ENCODE results near the gene ATXN1.

The ATXN1 gene

DNA sequence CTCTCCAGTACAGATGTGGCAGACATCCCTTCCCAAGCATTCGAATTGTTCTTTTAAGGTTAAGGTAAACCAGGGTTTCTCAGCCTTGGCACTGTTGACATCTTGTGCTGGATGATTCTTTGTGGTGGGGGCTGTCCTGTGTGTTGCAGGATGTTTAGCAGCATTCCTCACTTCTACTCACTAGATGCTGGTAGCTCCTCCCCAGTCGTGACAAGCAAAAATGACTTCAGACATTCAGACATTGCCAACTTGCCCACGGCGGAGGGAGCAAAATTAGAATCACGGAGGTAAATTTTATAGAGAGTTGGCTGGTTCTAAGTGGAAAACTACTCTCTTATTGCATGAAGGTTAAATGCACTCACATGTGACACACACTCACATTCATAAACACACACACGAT, 334.1 kb downstream of the ATXN1 start:
- no CpG with 5 or more reads among the region's 6 CpGs for WGBS (ENCODE audit: extremely low coverage, insufficient coverage, low lambda C conversion rate)
- H2BK15ac ChIP-seq (replicated peaks; ENCODE audit: low read depth) = no peak overlapping the region
- no peaks in the 10 kb centered on the region for H3K27me3 ChIP-seq (ENCODE audit: insufficient read depth, low read length, poor library complexity)
- no peak overlapping the region for H4K8ac ChIP-seq (ENCODE audit: low read depth, low read length)
- H2BK120ac ChIP-seq (ENCODE audit: low read depth, low read length) = no peak overlapping the region
- no peak overlapping the region for H3K4ac ChIP-seq (ENCODE audit: low read depth, low read length)
- no peaks in the 10 kb centered on the region for H3K36me3 ChIP-seq (ENCODE audit: control insufficient read depth, insufficient read depth, low read length)
- H2BK5ac ChIP-seq (ENCODE audit: low read length) = no peak overlapping the region
- no peaks in the 10 kb centered on the region for H3K79me2 ChIP-seq (ENCODE audit: control insufficient read depth, insufficient read depth, low read length)
- H3K9ac ChIP-seq (ENCODE audit: low read length) = no peak overlapping the region
- no peak overlapping the region for H3K18ac ChIP-seq (ENCODE audit: low read length)
- H2AK5ac ChIP-seq (ENCODE audit: low read length) = no peak overlapping the region
- no peaks in the 10 kb centered on the region for H3K79me1 ChIP-seq (ENCODE audit: low read length)
- DNase-seq = no peak
- H3K4me2 ChIP-seq (ENCODE audit: low read length) = no peak overlapping the region
- no peak overlapping the region for H4K5ac ChIP-seq (ENCODE audit: low read length)
- H3K4me1 ChIP-seq (ENCODE audit: control insufficient read depth, low read depth, low read length) = no peaks in the 10 kb centered on the region
- no peak overlapping the region for H3K4me3 ChIP-seq (ENCODE audit: low read length)
- H3K23ac ChIP-seq (ENCODE audit: low read length) = no peak overlapping the region
- H3K27ac ChIP-seq (ENCODE audit: low read depth, low read length) = no peak overlapping the region
- H3K56ac ChIP-seq (ENCODE audit: low read length) = no peak overlapping the region

DNA sequence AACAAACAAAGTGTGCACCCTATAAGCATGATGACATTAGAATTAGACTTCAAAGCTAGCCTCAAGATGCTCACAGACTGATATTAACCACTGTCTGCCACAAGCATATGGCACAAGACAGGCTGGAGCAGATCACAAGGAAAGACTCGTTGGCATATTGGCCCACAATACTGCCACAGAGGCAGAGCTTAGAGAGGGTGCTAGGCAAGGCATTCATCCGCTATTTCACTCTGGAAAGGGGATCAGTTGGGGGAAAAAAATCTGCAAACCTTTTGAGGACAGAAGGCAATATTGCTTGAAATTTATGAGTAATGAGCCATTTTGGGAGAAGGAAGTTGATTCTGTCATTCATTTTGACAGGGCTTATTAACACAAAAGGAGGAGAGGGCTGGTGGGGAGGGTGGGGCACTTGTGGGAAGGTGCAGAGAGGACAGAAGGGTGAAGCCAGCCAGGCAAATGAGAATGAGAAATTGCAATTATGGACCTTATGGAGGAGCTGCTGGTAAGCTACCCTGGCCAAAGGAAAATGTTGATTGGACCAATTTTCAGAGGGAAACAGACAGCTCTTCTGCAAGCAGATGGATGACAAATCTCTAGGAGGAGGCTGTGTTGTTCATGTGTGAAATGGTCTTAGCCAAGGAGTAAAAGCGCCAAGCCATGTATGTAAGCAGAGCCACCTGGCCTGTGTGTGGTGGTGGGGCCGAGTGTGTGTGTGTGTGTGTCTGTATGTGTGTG, 335.2 kb downstream of the ATXN1 start:
- DNase-seq = no peak
- Histone ChIP-seq H3K27ac (ENCODE audit: low read depth, low read length) (no peak overlapping the region), H2BK5ac (ENCODE audit: low read length) (no peak overlapping the region), H3K4me1 (ENCODE audit: control insufficient read depth, low read depth, low read length) (no peaks in the 10 kb centered on the region), H3K18ac (ENCODE audit: low read length) (no peak overlapping the region), H3K56ac (ENCODE audit: low read length) (no peak overlapping the region), H3K4me2 (ENCODE audit: low read length) (no peak overlapping the region), H3K79me2 (ENCODE audit: control insufficient read depth, insufficient read depth, low read length) (no peaks in the 10 kb centered on the region), H3K36me3 (ENCODE audit: control insufficient read depth, insufficient read depth, low read length) (no peaks in the 10 kb centered on the region), H4K5ac (ENCODE audit: low read length) (no peak overlapping the region), H2BK15ac (replicated peaks; ENCODE audit: low read depth) (no peak overlapping the region), H3K23ac (ENCODE audit: low read length) (no peak overlapping the region), H2AK5ac (ENCODE audit: low read length) (no peak overlapping the region), H2BK120ac (ENCODE audit: low read depth, low read length) (no peak overlapping the region), H4K8ac (ENCODE audit: low read depth, low read length) (no peak overlapping the region), H3K9ac (ENCODE audit: low read length) (no peak overlapping the region), H3K79me1 (ENCODE audit: low read length) (no peaks in the 10 kb centered on the region), H3K4ac (ENCODE audit: low read depth, low read length) (no peak overlapping the region), H3K4me3 (ENCODE audit: low read length) (no peak overlapping the region), H3K27me3 (ENCODE audit: insufficient read depth, low read length, poor library complexity) (no peaks in the 10 kb centered on the region)
- no CpG with 5 or more reads among the region's 4 CpGs for WGBS (ENCODE audit: extremely low coverage, insufficient coverage, low lambda C conversion rate)

DNA sequence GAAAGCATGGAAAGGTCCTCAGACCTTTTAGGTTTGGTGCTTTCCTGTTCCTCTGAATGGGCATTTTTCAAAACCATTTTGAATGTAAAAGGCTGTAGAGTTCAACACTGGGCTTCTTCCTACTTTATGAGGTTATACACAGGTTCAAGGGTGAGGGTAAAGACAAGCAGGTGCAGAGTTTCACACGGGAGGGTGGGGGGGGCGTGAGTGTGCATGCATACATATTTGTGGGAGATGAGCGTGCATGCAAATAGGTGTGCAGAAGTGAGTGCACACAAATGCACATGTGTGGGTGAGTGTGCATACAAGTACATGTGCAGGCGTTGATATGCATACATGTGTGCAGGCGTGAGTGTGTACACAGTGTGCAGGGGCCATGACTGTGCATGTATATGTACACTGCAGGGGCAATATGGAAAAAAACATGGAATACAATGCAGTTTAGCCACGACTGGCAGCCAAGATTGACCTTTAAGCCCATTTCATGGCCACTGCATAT, 339.7 kb downstream of the ATXN1 start:
- Histone ChIP-seq H2AK5ac (ENCODE audit: low read length) (no peak overlapping the region), H2BK15ac (replicated peaks; ENCODE audit: low read depth) (no peak overlapping the region), H3K79me2 (ENCODE audit: control insufficient read depth, insufficient read depth, low read length) (no peaks in the 10 kb centered on the region), H4K5ac (ENCODE audit: low read length) (no peak overlapping the region), H3K23ac (ENCODE audit: low read length) (no peak overlapping the region), H3K9ac (ENCODE audit: low read length) (no peak overlapping the region), H3K4me1 (ENCODE audit: control insufficient read depth, low read depth, low read length) (peaks cover 3% of the 10 kb centered on the region), H3K36me3 (ENCODE audit: control insufficient read depth, insufficient read depth, low read length) (no peaks in the 10 kb centered on the region), H3K4ac (ENCODE audit: low read depth, low read length) (no peak overlapping the region), H3K4me3 (ENCODE audit: low read length) (no peak overlapping the region), H3K56ac (ENCODE audit: low read length) (no peak overlapping the region), H3K27ac (ENCODE audit: low read depth, low read length) (no peak overlapping the region), H2BK120ac (ENCODE audit: low read depth, low read length) (no peak overlapping the region), H3K18ac (ENCODE audit: low read length) (no peak overlapping the region), H3K4me2 (ENCODE audit: low read length) (no peak overlapping the region), H2BK5ac (ENCODE audit: low read length) (no peak overlapping the region), H3K79me1 (ENCODE audit: low read length) (no peaks in the 10 kb centered on the region), H3K27me3 (ENCODE audit: insufficient read depth, low read length, poor library complexity) (no peaks in the 10 kb centered on the region), H4K8ac (ENCODE audit: low read depth, low read length) (no peak overlapping the region)
- DNase-seq = no peak
- no CpG with 5 or more reads among the region's 6 CpGs for WGBS (ENCODE audit: extremely low coverage, insufficient coverage, low lambda C conversion rate)

DNA sequence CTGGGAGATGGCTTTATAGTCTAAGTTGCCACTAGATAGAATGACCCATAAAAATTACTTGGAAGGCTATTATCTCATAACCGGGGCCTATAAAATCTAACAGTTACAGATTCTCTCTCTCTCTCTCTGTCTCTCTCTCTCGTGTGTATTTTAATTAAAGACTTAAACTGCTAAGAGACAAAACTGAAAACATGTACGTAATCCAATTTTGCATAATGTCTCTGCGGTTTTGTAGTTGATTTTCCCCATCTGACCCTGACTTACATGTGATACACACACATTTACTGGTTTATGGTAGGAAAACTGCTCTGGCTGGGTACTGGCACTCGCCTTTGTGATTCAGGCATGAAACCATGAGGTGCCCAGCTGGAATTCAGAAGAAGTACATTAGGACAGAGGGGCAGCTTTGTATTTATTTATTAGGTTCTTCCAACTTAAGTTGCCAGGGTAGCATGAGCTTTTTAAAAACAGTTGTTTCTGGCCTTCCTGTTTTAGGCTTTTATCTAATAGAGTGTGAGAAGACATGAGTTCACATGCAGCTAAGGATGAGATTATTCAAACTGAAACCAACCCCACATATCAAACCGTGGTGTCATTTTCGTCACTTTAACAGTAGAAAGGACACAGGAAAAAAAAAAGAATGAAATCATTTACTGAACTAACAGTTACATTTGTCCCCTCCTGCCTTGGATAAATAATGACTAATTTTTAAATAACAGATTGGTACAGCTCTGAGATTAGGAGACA, 340.4 kb downstream of the ATXN1 start:
- no peak overlapping the region for H2BK15ac ChIP-seq (replicated peaks; ENCODE audit: low read depth)
- no peaks in the 10 kb centered on the region for H3K36me3 ChIP-seq (ENCODE audit: control insufficient read depth, insufficient read depth, low read length)
- H3K56ac ChIP-seq (ENCODE audit: low read length) = no peak overlapping the region
- no peak overlapping the region for H3K9ac ChIP-seq (ENCODE audit: low read length)
- H2BK120ac ChIP-seq (ENCODE audit: low read depth, low read length) = no peak overlapping the region
- no peaks in the 10 kb centered on the region for H3K79me1 ChIP-seq (ENCODE audit: low read length)
- no peak overlapping the region for H4K8ac ChIP-seq (ENCODE audit: low read depth, low read length)
- no peak overlapping the region for H3K4me3 ChIP-seq (ENCODE audit: low read length)
- H2BK5ac ChIP-seq (ENCODE audit: low read length) = no peak overlapping the region
- H3K79me2 ChIP-seq (ENCODE audit: control insufficient read depth, insufficient read depth, low read length) = no peaks in the 10 kb centered on the region
- no peak overlapping the region for H3K4ac ChIP-seq (ENCODE audit: low read depth, low read length)
- H3K4me2 ChIP-seq (ENCODE audit: low read length) = no peak overlapping the region
- H3K18ac ChIP-seq (ENCODE audit: low read length) = no peak overlapping the region
- H2AK5ac ChIP-seq (ENCODE audit: low read length) = no peak overlapping the region
- peaks cover 3% of the 10 kb centered on the region for H3K4me1 ChIP-seq (ENCODE audit: control insufficient read depth, low read depth, low read length)
- no peak for DNase-seq
- WGBS (ENCODE audit: extremely low coverage, insufficient coverage, low lambda C conversion rate) = no CpG with 5 or more reads among the region's 7 CpGs
- H3K27ac ChIP-seq (ENCODE audit: low read depth, low read length) = no peak overlapping the region
- H3K27me3 ChIP-seq (ENCODE audit: insufficient read depth, low read length, poor library complexity) = no peaks in the 10 kb centered on the region
- H3K23ac ChIP-seq (ENCODE audit: low read length) = no peak overlapping the region
- H4K5ac ChIP-seq (ENCODE audit: low read length) = no peak overlapping the region

DNA sequence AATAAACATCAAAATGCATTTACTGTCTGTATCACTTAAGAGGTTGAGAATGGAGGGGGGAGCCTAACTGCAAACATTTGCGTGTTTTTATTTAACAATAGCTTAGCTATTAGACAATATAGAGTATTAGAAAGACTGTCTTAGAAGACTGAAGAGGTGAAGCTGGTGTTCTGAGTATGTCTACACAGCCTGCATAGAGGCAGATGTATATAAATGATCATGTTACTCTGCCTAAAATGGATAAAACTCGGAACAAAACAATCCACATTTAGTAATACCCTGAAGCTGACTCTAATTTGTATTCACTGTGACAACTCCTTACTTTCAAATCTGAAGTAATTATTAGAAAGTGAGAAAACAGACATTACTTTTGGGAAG, 340.9 kb downstream of the ATXN1 start:
- H2BK15ac ChIP-seq (replicated peaks; ENCODE audit: low read depth) = no peak overlapping the region
- H2AK5ac ChIP-seq (ENCODE audit: low read length) = no peak overlapping the region
- no peak overlapping the region for H3K4me2 ChIP-seq (ENCODE audit: low read length)
- H3K36me3 ChIP-seq (ENCODE audit: control insufficient read depth, insufficient read depth, low read length) = no peaks in the 10 kb centered on the region
- H3K79me2 ChIP-seq (ENCODE audit: control insufficient read depth, insufficient read depth, low read length) = no peaks in the 10 kb centered on the region
- H3K23ac ChIP-seq (ENCODE audit: low read length) = no peak overlapping the region
- H3K18ac ChIP-seq (ENCODE audit: low read length) = no peak overlapping the region
- H2BK5ac ChIP-seq (ENCODE audit: low read length) = no peak overlapping the region
- DNase-seq = no peak
- H2BK120ac ChIP-seq (ENCODE audit: low read depth, low read length) = no peak overlapping the region
- no peaks in the 10 kb centered on the region for H3K27me3 ChIP-seq (ENCODE audit: insufficient read depth, low read length, poor library complexity)
- H3K27ac ChIP-seq (ENCODE audit: low read depth, low read length) = no peak overlapping the region
- no CpG with 5 or more reads among the region's 2 CpGs for WGBS (ENCODE audit: extremely low coverage, insufficient coverage, low lambda C conversion rate)
- H3K4ac ChIP-seq (ENCODE audit: low read depth, low read length) = no peak overlapping the region
- H3K9ac ChIP-seq (ENCODE audit: low read length) = no peak overlapping the region
- no peaks in the 10 kb centered on the region for H3K79me1 ChIP-seq (ENCODE audit: low read length)
- H3K4me3 ChIP-seq (ENCODE audit: low read length) = no peak overlapping the region
- H3K56ac ChIP-seq (ENCODE audit: low read length) = no peak overlapping the region
- H3K4me1 ChIP-seq (ENCODE audit: control insufficient read depth, low read depth, low read length) = peaks cover 3% of the 10 kb centered on the region
- no peak overlapping the region for H4K8ac ChIP-seq (ENCODE audit: low read depth, low read length)
- H4K5ac ChIP-seq (ENCODE audit: low read length) = no peak overlapping the region
